IMR-90 (cell line): ENCODE results near the gene DCHS2. TPM values are rescaled to one million over a fixed set of nuclear protein-coding genes. Genes with fewer than 3 reads are reported as not detected.

Experiments used
- ATAC-seq: fragments of 200-7000 bp; cut with Tn5 transposase; 2 replicates; pipeline ENCODE4 v1.9.1; 2020; ENCODE audit warnings: low read depth, mild to moderate bottlenecking, moderate library complexity
- BruUV-seq: library from RNA; stranded (reverse); fragments of 400-500 nt; replicated peaks from 2 replicates; lab custom pipeline; 2021; lab: Mats Ljungman, UMichigan
- CTCF ChIA-PET: fragments of 300-600 bp; formaldehyde crosslinking; extraction: SDS; loops from one replicate; lab custom pipeline; 2021; ENCODE audit warnings: antibody characterized with exemption; lab: Yijun Ruan, JAX
- POLR2A ChIA-PET: fragments of 300-600 bp; sonication (Branson Sonifier 250); formaldehyde crosslinking; loops from one replicate; lab custom pipeline; 2022; ENCODE audit warnings: antibody characterized with exemption; ENCODE audit not compliant: unreplicated experiment; lab: Charles Lee
- DNase-seq: peaks from one replicate; pipeline ENCODE4 v3.0.0; 2013
- H2AFZ ChIP-seq: replicated peaks from 2 replicates; pipeline ENCODE3; 2013; ENCODE audit warnings: low read length, mild to moderate bottlenecking; ENCODE audit not compliant: poor library complexity
- H2AK5ac ChIP-seq: 2 replicates; pipeline ENCODE4 v1.6.1; 2013; ENCODE audit warnings: low read depth, low read length, inconsistent platforms
- H2AK9ac ChIP-seq: replicated peaks from 2 replicates; pipeline ENCODE3; 2013; ENCODE audit warnings: mild to moderate bottlenecking, low read depth, low read length, moderate library complexity; ENCODE audit not compliant: poor library complexity
- H2BK120ac ChIP-seq: 2 replicates; pipeline ENCODE4 v1.6.1; 2013; ENCODE audit warnings: low read depth, low read length, inconsistent platforms
- H2BK15ac ChIP-seq: 3 replicates; pipeline ENCODE4 v1.6.1; 2013; ENCODE audit warnings: low read depth, low read length, inconsistent platforms
- H2BK20ac ChIP-seq: 2 replicates; pipeline ENCODE4 v1.6.1; 2013; ENCODE audit warnings: low read depth, mild to moderate bottlenecking, inconsistent platforms, low read length, moderate library complexity
- H2BK5ac ChIP-seq: 2 replicates; pipeline ENCODE4 v1.6.1; 2013; ENCODE audit warnings: mild to moderate bottlenecking, low read depth, low read length, inconsistent platforms; ENCODE audit not compliant: poor library complexity, severe bottlenecking
- H3K14ac ChIP-seq: replicated peaks from 2 replicates; pipeline ENCODE4 v1.6.1; 2013; ENCODE audit warnings: low read depth, low read length, inconsistent platforms
- H3K18ac ChIP-seq: 2 replicates; pipeline ENCODE4 v1.6.1; 2013; ENCODE audit warnings: low read depth, low read length, control low read depth
- H3K23ac ChIP-seq: 2 replicates; pipeline ENCODE4 v1.6.1; 2013; ENCODE audit warnings: low read depth, low read length, inconsistent platforms
- H3K27ac ChIP-seq: 2 replicates; pipeline ENCODE4 v1.5.1; 2013; ENCODE audit warnings: mild to moderate bottlenecking, control low read depth, low read length; ENCODE audit not compliant: insufficient read depth
- H3K27me3 ChIP-seq: 2 replicates; pipeline ENCODE4 v1.6.1; 2013; ENCODE audit warnings: low read length; ENCODE audit not compliant: control insufficient read depth, insufficient read depth
- H3K36me3 ChIP-seq: 2 replicates; pipeline ENCODE4 v1.6.1; 2013; ENCODE audit warnings: low read length, mixed read lengths; ENCODE audit not compliant: control insufficient read depth, insufficient read depth
- H3K4ac ChIP-seq: 2 replicates; pipeline ENCODE4 v1.6.1; 2013; ENCODE audit warnings: low read depth, low read length, inconsistent platforms
- H3K4me1 ChIP-seq: 2 replicates; pipeline ENCODE4 v1.6.1; 2013; ENCODE audit warnings: low read length, mixed read lengths; ENCODE audit not compliant: control insufficient read depth, insufficient read depth
- H3K4me2 ChIP-seq: 2 replicates; pipeline ENCODE4 v1.6.1; 2013; ENCODE audit warnings: low read depth, mild to moderate bottlenecking, control low read depth, low read length, moderate library complexity
- H3K4me3 ChIP-seq: 2 replicates; pipeline ENCODE4 v1.5.1; 2013; ENCODE audit warnings: low read depth, mild to moderate bottlenecking, control low read depth, low read length, moderate library complexity; ENCODE audit not compliant: insufficient read depth
- H3K56ac ChIP-seq: 2 replicates; pipeline ENCODE4 v1.6.1; 2013; ENCODE audit warnings: low read length, inconsistent platforms; ENCODE audit not compliant: insufficient read depth; ENCODE audit errors: extremely low read depth
- H3K79me1 ChIP-seq, 2 experiments: 2 replicates each; pipeline ENCODE4 v1.6.1; 2013; ENCODE audit warnings: low read length in 2 of 2, inconsistent platforms in 1 of 2, low read depth in 1 of 2
- H3K9ac ChIP-seq: 2 replicates; pipeline ENCODE4 v1.6.1; 2013; ENCODE audit warnings: low read depth, low read length, control low read depth
- H3K9me1 ChIP-seq: 2 replicates; pipeline ENCODE4 v1.6.1; 2013; ENCODE audit warnings: low read length, inconsistent platforms; ENCODE audit not compliant: insufficient read depth
- H3K9me3 ChIP-seq: 2 replicates; pipeline ENCODE4 v1.6.1; 2013; ENCODE audit warnings: low read length; ENCODE audit not compliant: control insufficient read depth, insufficient read depth
- H4K20me1 ChIP-seq: 2 replicates; pipeline ENCODE4 v1.6.1; 2013; ENCODE audit warnings: low read length, inconsistent platforms; ENCODE audit not compliant: insufficient read depth
- H4K5ac ChIP-seq: 2 replicates; pipeline ENCODE4 v1.6.1; 2013; ENCODE audit warnings: mild to moderate bottlenecking, low read depth, low read length, control low read depth
- H4K8ac ChIP-seq, 2 experiments: 2 replicates each; pipeline ENCODE4 v1.6.1; 2013; ENCODE audit warnings: low read depth in 2 of 2, low read length in 2 of 2, control low read depth in 1 of 2, inconsistent platforms in 1 of 2
- H4K91ac ChIP-seq: 2 replicates; pipeline ENCODE4 v1.6.1; 2013; ENCODE audit warnings: low read depth, low read length, inconsistent platforms; ENCODE audit not compliant: insufficient read depth
- CEBPB ChIP-seq: IDR thresholded peaks from 2 replicates; pipeline ENCODE4 v1.6.1; 2012; ENCODE audit warnings: low read depth, low read length, improper control_type of control experiment
- whole genome bisulfite sequencing, 2 experiments: methylation state at CpG; one replicate each; pipeline versions ENCODE4 v1.1.5 to v1.1.7; 2013; ENCODE audit warnings: missing lambda C conversion rate in 2 of 2; ENCODE audit not compliant: insufficient read length in 1 of 2; ENCODE audit errors: extremely low coverage in 2 of 2; 5-methylcytosine and 5-hydroxymethylcytosine counted together
- dilution Hi-C: fragments of 300-500 bp; cut with HindIII; formaldehyde crosslinking; loops from one replicate; pipeline ENCODE4 v1.14.3; 2018; ENCODE audit warnings: low sequenced_read_pairs; ENCODE audit not compliant: unreplicated experiment
- in situ Hi-C: fragments of 300-500 bp; cut with MboI; formaldehyde crosslinking; loops from 3 replicates; pipeline ENCODE4 v1.14.3; 2019; ENCODE audit warnings: low sequenced_read_pairs, inconsistent platforms, mixed read lengths
- intact Hi-C: fragments of 100-400 bp; cut with micrococcal nuclease; formaldehyde crosslinking; loops from 2 replicates; pipeline ENCODE4 v1.10.0; 2022
- polyA plus RNA-seq, 3 experiments: library from polyadenylated mRNA; depleted of rRNA; stranded (reverse); fragments of >200 nt; gene quantifications; 2 replicates each; pipeline ENCODE4 v1.2.3, GENCODE V29; 2012; ENCODE audit warnings: low replicate concordance in 1 of 3
- total RNA-seq: library from RNA; depleted of rRNA; stranded (reverse); fragments of >200 nt; gene quantifications from 2 replicates; pipeline ENCODE4 v1.2.3, GENCODE V29; 2012

DCHS2 gene
- total and polyA plus RNA-seq, 2 of the 4 experiments (the other 2 are of a cell fraction): not detected

GRCh38 chr4:154186888-154187287, 304.7 kb downstream of the DCHS2 start:
- no peak overlapping the region for H2BK20ac ChIP-seq
- H4K91ac ChIP-seq: no peak overlapping the region
- 0 out of 2 replicates have a peak, but pooled peaks cover 2% of the 10 kb centered on the region for H3K9me3 ChIP-seq
- H3K27ac ChIP-seq: no peak overlapping the region
- no peak for ATAC-seq
- no peak for TF ChIP-seq CEBPB
- H2AK9ac ChIP-seq: no peak overlapping the region
- H4K8ac ChIP-seq: no peak overlapping the region
- H2BK5ac ChIP-seq: no peak overlapping the region
- CTCF ChIA-PET: no interaction called here
- H3K9ac ChIP-seq: no peak overlapping the region
- H3K14ac ChIP-seq: no peak overlapping the region
- no peaks in the 10 kb centered on the region for H3K79me1 ChIP-seq
- no peak overlapping the region for H3K56ac ChIP-seq
- WGBS, 2 experiments: no CpG with 5 or more reads among the region's 3 CpGs
- dilution Hi-C loops: no loop called here
- no peaks in the 10 kb centered on the region for H3K36me3 ChIP-seq
- H2BK15ac ChIP-seq: no peak overlapping the region
- H3K4ac ChIP-seq: no peak overlapping the region
- H3K27me3 ChIP-seq: no peaks in the 10 kb centered on the region
- in situ Hi-C loops: no loop called here
- H4K5ac ChIP-seq: no peak overlapping the region
- no TSS peak for BruUV-seq
- no peak overlapping the region for H3K18ac ChIP-seq
- no peak overlapping the region for H2AFZ ChIP-seq
- no peak overlapping the region for H2BK120ac ChIP-seq
- H3K23ac ChIP-seq: no peak overlapping the region
- no peak overlapping the region for H2AK5ac ChIP-seq
- POLR2A ChIA-PET: no interaction called here
- DNase-seq: no peak
- intact Hi-C loops: no loop called here
- H3K9me1 ChIP-seq: no peaks in the 10 kb centered on the region
- H3K4me3 ChIP-seq: no peak overlapping the region
- H3K4me1 ChIP-seq: no peaks in the 10 kb centered on the region
- no peaks in the 10 kb centered on the region for H4K20me1 ChIP-seq
- H3K4me2 ChIP-seq: no peak overlapping the region
